ENCODE results near the gene EIPR1.

EIPR1 gene

GRCh38 chr2:3169106-3169870, 208.3 kb downstream of the EIPR1 start:
- no peaks in the 10 kb centered on the region for H3K27me3 ChIP-seq (ENCODE audit: control insufficient read depth in 1 of 2, insufficient read depth in 1 of 2, low read length in 2 of 2)
- no peak overlapping the region for H3K4me2 ChIP-seq (ENCODE audit: low read length, poor library complexity, severe bottlenecking)
- H3K79me1 ChIP-seq (replicated peaks; ENCODE audit: low read length, poor library complexity, severe bottlenecking), result no peaks in the 10 kb centered on the region
- H2BK12ac ChIP-seq (ENCODE audit: low read length in 2 of 2), result no peak overlapping the region
- peaks cover 12% of the 10 kb centered on the region for H3K4me1 ChIP-seq (ENCODE audit: control insufficient read depth, insufficient read depth, low read depth, low read length)
- H3K23ac ChIP-seq (ENCODE audit: low read length in 2 of 2), result no peak overlapping the region
- H3K4me3 ChIP-seq (ENCODE audit: insufficient read depth in 1 of 2, low read depth in 1 of 2, low read length in 2 of 2), result peak overlapping the region in 1 of 2 experiments; percentile 37
- no peak overlapping the region for H2BK120ac ChIP-seq (ENCODE audit: low read depth, low read length)
- peaks cover 0 to 37% of the 10 kb centered on the region in 2 experiments for H3K36me3 ChIP-seq (ENCODE audit: control insufficient read depth in 1 of 2, insufficient read depth in 2 of 2, low read depth in 1 of 2, low read length in 2 of 2)
- H3K18ac ChIP-seq (ENCODE audit: low read depth in 1 of 2, low read length in 2 of 2), result no peak overlapping the region
- no peak overlapping the region for H2BK15ac ChIP-seq (ENCODE audit: low read depth, poor library complexity, severe bottlenecking)
- no peak overlapping the region for H3K14ac ChIP-seq (ENCODE audit: low read length in 2 of 2)
- no peak overlapping the region for H2AFZ ChIP-seq (ENCODE audit: low read depth, low read length)
- no peak overlapping the region for H4K91ac ChIP-seq (ENCODE audit: low read length)
- peak; percentile 69 for DNase-seq
- H3K4ac ChIP-seq (ENCODE audit: low read depth in 1 of 2, low read length in 2 of 2), result no peak overlapping the region
- no peak overlapping the region for H4K8ac ChIP-seq (ENCODE audit: low read length)
- no peak overlapping the region for H3K9ac ChIP-seq (ENCODE audit: low read length)
- no peak overlapping the region for H3K27ac ChIP-seq (ENCODE audit: low read length, poor library complexity, severe bottlenecking)
- no peak overlapping the region for H2AK5ac ChIP-seq (ENCODE audit: low read length, severe bottlenecking)
- no peak overlapping the region for H2BK5ac ChIP-seq (ENCODE audit: low read depth, low read length, poor library complexity, severe bottlenecking)
- WGBS, result 58% methylated on average over 17 of the region's 20 CpGs
- H3K9me3 ChIP-seq (ENCODE audit: control insufficient read depth, low read length), result no peaks in the 10 kb centered on the region

GRCh38 chr2:3168230-3168891, 209.3 kb downstream of the EIPR1 start:
- Histone ChIP-seq H3K18ac (ENCODE audit: low read depth in 1 of 2, low read length in 2 of 2) (peak overlapping the region; percentile 14 to 28), H2BK120ac (ENCODE audit: low read depth, low read length) (no peak overlapping the region), H2BK5ac (ENCODE audit: low read depth, low read length, poor library complexity, severe bottlenecking) (no peak overlapping the region), H3K23ac (ENCODE audit: low read length in 2 of 2) (no peak overlapping the region), H2BK15ac (ENCODE audit: low read depth, poor library complexity, severe bottlenecking) (no peak overlapping the region), H2AFZ (ENCODE audit: low read depth, low read length) (no peak overlapping the region), H3K4me3 (ENCODE audit: insufficient read depth in 1 of 2, low read depth in 1 of 2, low read length in 2 of 2) (peak overlapping the region in 1 of 2 experiments; percentile 37), H3K27ac (ENCODE audit: low read length, poor library complexity, severe bottlenecking) (no peak overlapping the region), H2BK12ac (ENCODE audit: low read length in 2 of 2) (no peak overlapping the region), H3K4me1 (ENCODE audit: control insufficient read depth, insufficient read depth, low read depth, low read length) (peaks cover 12% of the 10 kb centered on the region), H3K36me3 (ENCODE audit: control insufficient read depth in 1 of 2, insufficient read depth in 2 of 2, low read depth in 1 of 2, low read length in 2 of 2) (peaks cover 0 to 37% of the 10 kb centered on the region in 2 experiments), H2AK5ac (ENCODE audit: low read length, severe bottlenecking) (no peak overlapping the region), H4K91ac (ENCODE audit: low read length) (no peak overlapping the region), H4K8ac (ENCODE audit: low read length) (peak overlapping the region; percentile 75), H3K9me3 (ENCODE audit: control insufficient read depth, low read length) (no peaks in the 10 kb centered on the region), H3K27me3 (ENCODE audit: control insufficient read depth in 1 of 2, insufficient read depth in 1 of 2, low read length in 2 of 2) (no peaks in the 10 kb centered on the region), H3K4me2 (ENCODE audit: low read length, poor library complexity, severe bottlenecking) (no peak overlapping the region), H3K14ac (ENCODE audit: low read length in 2 of 2) (no peak overlapping the region), H3K79me1 (replicated peaks; ENCODE audit: low read length, poor library complexity, severe bottlenecking) (no peaks in the 10 kb centered on the region), H3K4ac (ENCODE audit: low read depth in 1 of 2, low read length in 2 of 2) (no peak overlapping the region), H3K9ac (ENCODE audit: low read length) (no peak overlapping the region)
- peak; percentile 74 for DNase-seq
- WGBS, result 55% methylated on average over 15 of the region's 17 CpGs

- Histone ChIP-seq H3K27me3 (ENCODE audit: control insufficient read depth in 1 of 2, insufficient read depth in 1 of 2, low read length in 2 of 2) (no peaks in the 10 kb centered on the region), H2BK15ac (ENCODE audit: low read depth, poor library complexity, severe bottlenecking) (no peak overlapping the region), H4K91ac (ENCODE audit: low read length) (no peak overlapping the region), H3K4ac (ENCODE audit: low read depth in 1 of 2, low read length in 2 of 2) (no peak overlapping the region), H2AFZ (ENCODE audit: low read depth, low read length) (no peak overlapping the region), H3K4me2 (ENCODE audit: low read length, poor library complexity, severe bottlenecking) (no peak overlapping the region), H3K36me3 (ENCODE audit: control insufficient read depth in 1 of 2, insufficient read depth in 2 of 2, low read depth in 1 of 2, low read length in 2 of 2) (peaks cover 0 to 17% of the 10 kb centered on the region in 2 experiments), H4K8ac (ENCODE audit: low read length) (no peak overlapping the region), H3K23ac (ENCODE audit: low read length in 2 of 2) (no peak overlapping the region), H3K27ac (ENCODE audit: low read length, poor library complexity, severe bottlenecking) (no peak overlapping the region), H3K9me3 (ENCODE audit: control insufficient read depth, low read length) (no peaks in the 10 kb centered on the region), H3K9ac (ENCODE audit: low read length) (no peak overlapping the region), H3K18ac (ENCODE audit: low read depth in 1 of 2, low read length in 2 of 2) (no peak overlapping the region), H2AK5ac (ENCODE audit: low read length, severe bottlenecking) (no peak overlapping the region), H2BK120ac (ENCODE audit: low read depth, low read length) (no peak overlapping the region), H2BK12ac (ENCODE audit: low read length in 2 of 2) (no peak overlapping the region), H3K79me1 (replicated peaks; ENCODE audit: low read length, poor library complexity, severe bottlenecking) (no peaks in the 10 kb centered on the region), H2BK5ac (ENCODE audit: low read depth, low read length, poor library complexity, severe bottlenecking) (no peak overlapping the region), H3K14ac (ENCODE audit: low read length in 2 of 2) (no peak overlapping the region), H3K4me1 (ENCODE audit: control insufficient read depth, insufficient read depth, low read depth, low read length) (peaks cover 5% of the 10 kb centered on the region), H3K4me3 (ENCODE audit: insufficient read depth in 1 of 2, low read depth in 1 of 2, low read length in 2 of 2) (no peak overlapping the region)
- WGBS, result 100% methylated on average over 1 of the region's 2 CpGs
- no peak for DNase-seq
Observed at GRCh38 chr2:3163401-3163800, 214.2 kb downstream of the EIPR1 start.

- Histone ChIP-seq H3K27ac (ENCODE audit: low read length, poor library complexity, severe bottlenecking) (no peak overlapping the region), H3K4me1 (ENCODE audit: control insufficient read depth, insufficient read depth, low read depth, low read length) (peaks cover 2% of the 10 kb centered on the region), H2BK120ac (ENCODE audit: low read depth, low read length) (no peak overlapping the region), H3K79me1 (replicated peaks; ENCODE audit: low read length, poor library complexity, severe bottlenecking) (no peaks in the 10 kb centered on the region), H2AK5ac (ENCODE audit: low read length, severe bottlenecking) (no peak overlapping the region), H2BK15ac (ENCODE audit: low read depth, poor library complexity, severe bottlenecking) (no peak overlapping the region), H3K4me2 (ENCODE audit: low read length, poor library complexity, severe bottlenecking) (no peak overlapping the region), H3K23ac (ENCODE audit: low read length in 2 of 2) (no peak overlapping the region), H2BK5ac (ENCODE audit: low read depth, low read length, poor library complexity, severe bottlenecking) (no peak overlapping the region), H3K27me3 (ENCODE audit: control insufficient read depth in 1 of 2, insufficient read depth in 1 of 2, low read length in 2 of 2) (no peaks in the 10 kb centered on the region), H3K4ac (ENCODE audit: low read depth in 1 of 2, low read length in 2 of 2) (no peak overlapping the region), H4K8ac (ENCODE audit: low read length) (no peak overlapping the region), H2BK12ac (ENCODE audit: low read length in 2 of 2) (no peak overlapping the region), H3K36me3 (ENCODE audit: control insufficient read depth in 1 of 2, insufficient read depth in 2 of 2, low read depth in 1 of 2, low read length in 2 of 2) (peaks cover 0 to 17% of the 10 kb centered on the region in 2 experiments), H3K4me3 (ENCODE audit: insufficient read depth in 1 of 2, low read depth in 1 of 2, low read length in 2 of 2) (no peak overlapping the region), H3K18ac (ENCODE audit: low read depth in 1 of 2, low read length in 2 of 2) (no peak overlapping the region), H4K91ac (ENCODE audit: low read length) (no peak overlapping the region), H3K9ac (ENCODE audit: low read length) (no peak overlapping the region), H3K14ac (ENCODE audit: low read length in 2 of 2) (no peak overlapping the region), H2AFZ (ENCODE audit: low read depth, low read length) (no peak overlapping the region), H3K9me3 (ENCODE audit: control insufficient read depth, low read length) (no peaks in the 10 kb centered on the region)
- no peak for DNase-seq
- WGBS, result 90% methylated on average over 5 of the region's 6 CpGs
Observed at GRCh38 chr2:3162442-3163077, 215.1 kb downstream of the EIPR1 start.
